Memory B cell (primary cell): ENCODE measurements around the gene SERPINA12.

ENCODE experiments used
- ATAC-seq: fragments of 150-1000 bp; cut with Tn5 transposase; 2 replicates; pipeline ENCODE4 v1.10.0; 2021; ENCODE audit warnings: low read depth, mild to moderate bottlenecking, moderate library complexity
- DNase-seq, 2 donors: peaks; one replicate each; pipeline ENCODE4 v3.0.0; 2022; ENCODE audit warnings: low spot score in 2 of 2
- H3K27ac Mint-ChIP-seq: one replicate; pipeline ENCODE4 v1.8.0; 2022; ENCODE audit warnings: mild to moderate bottlenecking, moderate library complexity, mixed read lengths
- H3K27me3 Mint-ChIP-seq: one replicate; pipeline ENCODE4 v1.8.0; 2022; ENCODE audit warnings: mixed read lengths
- H3K36me3 Mint-ChIP-seq: one replicate; pipeline ENCODE4 v1.8.0; 2022; ENCODE audit warnings: mild to moderate bottlenecking, mixed read lengths
- H3K4me1 Mint-ChIP-seq: one replicate; pipeline ENCODE4 v1.8.0; 2022; ENCODE audit warnings: mixed read lengths
- H3K4me3 Mint-ChIP-seq: one replicate; pipeline ENCODE4 v1.8.0; 2022; ENCODE audit warnings: mild to moderate bottlenecking, moderate library complexity, mixed read lengths
- H3K9me3 Mint-ChIP-seq: one replicate; pipeline ENCODE4 v1.8.0; 2022; ENCODE audit warnings: mixed read lengths

The SERPINA12 gene

DNA sequence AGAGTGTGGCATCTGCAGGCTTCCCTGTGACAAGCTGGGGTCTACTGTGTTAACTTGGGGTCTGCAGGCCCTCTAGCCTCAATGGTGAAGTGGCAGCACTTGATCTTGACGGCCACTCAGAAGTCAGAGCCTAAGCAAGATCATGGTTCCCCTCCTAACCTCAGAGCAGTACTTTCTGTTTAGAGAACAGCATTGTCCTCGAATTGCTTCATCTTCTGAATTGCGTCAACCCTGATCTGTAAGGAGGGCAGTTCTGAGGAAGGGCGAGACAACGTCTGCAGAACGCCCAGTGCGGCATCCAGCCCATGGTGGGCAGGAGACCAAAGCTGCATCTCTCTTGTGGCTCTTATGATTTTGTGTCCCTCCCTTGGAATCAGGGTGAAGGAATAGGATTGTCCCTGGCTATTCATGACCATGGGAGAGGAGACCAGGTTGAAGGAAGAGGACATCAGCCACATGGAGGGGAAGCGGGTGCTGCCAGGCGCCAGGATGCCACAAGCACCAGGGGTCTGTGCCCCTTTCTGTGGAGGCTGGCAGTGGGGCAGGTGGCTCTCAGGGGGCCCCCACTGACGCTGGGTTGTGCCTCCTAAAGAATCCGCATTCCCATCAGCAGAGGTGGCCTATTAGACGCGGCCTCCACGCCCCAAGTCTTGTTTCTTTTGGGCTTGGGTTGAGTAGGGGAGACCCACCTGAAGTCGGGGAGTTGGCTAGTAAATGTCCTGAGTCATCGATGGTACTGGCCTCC lies 35.4 kb downstream of the SERPINA12 start:
- DNase-seq = no peak
- Mint-ChIP-seq H3K27ac (no peak overlapping the region), H3K9me3 (peaks cover 10% of the 10 kb centered on the region), H3K4me1 (no peaks in the 10 kb centered on the region), H3K4me3 (no peak overlapping the region), H3K27me3 (peaks cover 6% of the 10 kb centered on the region), H3K36me3 (no peaks in the 10 kb centered on the region)
- ATAC-seq = peak; percentile 55

DNA sequence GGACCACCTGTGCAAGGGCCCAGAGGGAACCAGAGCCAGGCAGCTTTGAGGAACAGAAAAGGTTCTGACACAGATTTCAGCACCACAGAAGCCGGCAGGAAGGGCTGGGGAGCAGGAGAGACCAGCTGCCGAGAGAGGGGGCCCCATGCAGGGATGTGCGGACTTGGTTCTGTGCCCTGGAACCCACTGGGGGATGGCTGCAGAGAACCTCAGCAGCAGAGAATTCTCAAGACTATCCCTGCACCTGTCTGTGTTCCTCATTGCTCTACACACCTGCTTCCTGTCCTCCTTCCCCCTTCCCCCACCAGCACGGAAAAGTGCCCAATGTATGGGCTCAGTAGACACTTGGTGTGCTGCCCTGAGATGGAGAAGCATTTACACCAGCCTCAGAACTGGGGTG lies 36.4 kb downstream of the SERPINA12 start:
- ATAC-seq (peak; percentile 22), DNase-seq (no peak)
- no peaks in the 10 kb centered on the region for H3K36me3 Mint-ChIP-seq
- H3K27ac Mint-ChIP-seq = no peak overlapping the region
- H3K4me3 Mint-ChIP-seq = no peak overlapping the region
- H3K9me3 Mint-ChIP-seq = peaks cover 10% of the 10 kb centered on the region
- H3K4me1 Mint-ChIP-seq = no peaks in the 10 kb centered on the region
- peaks cover 9% of the 10 kb centered on the region for H3K27me3 Mint-ChIP-seq

DNA sequence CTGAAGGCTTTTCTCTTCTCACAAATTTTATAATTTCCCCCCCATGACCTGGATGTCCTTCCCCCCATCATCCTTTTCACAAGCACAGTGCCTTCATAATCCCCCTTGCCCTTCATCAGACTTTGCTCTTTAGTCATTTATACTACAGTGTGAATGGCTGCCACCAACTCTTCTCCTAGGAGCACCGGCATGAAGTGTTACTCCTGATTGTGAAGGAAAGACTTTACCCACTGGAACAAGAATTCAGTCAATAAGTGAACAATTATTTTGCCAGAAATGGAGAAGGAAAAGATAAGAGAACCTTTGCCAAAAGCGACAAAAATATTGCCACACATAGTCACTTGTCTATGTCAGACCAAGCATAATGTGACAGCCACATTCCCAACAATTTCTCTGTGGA lies 38.2 kb downstream of the SERPINA12 start:
- peaks cover 11% of the 10 kb centered on the region for H3K27me3 Mint-ChIP-seq
- DNase-seq = no peak
- no peak overlapping the region for H3K4me3 Mint-ChIP-seq
- no peak for ATAC-seq
- H3K4me1 Mint-ChIP-seq = no peaks in the 10 kb centered on the region
- no peak overlapping the region for H3K27ac Mint-ChIP-seq
- no peaks in the 10 kb centered on the region for H3K36me3 Mint-ChIP-seq
- peaks cover 9% of the 10 kb centered on the region for H3K9me3 Mint-ChIP-seq

DNA sequence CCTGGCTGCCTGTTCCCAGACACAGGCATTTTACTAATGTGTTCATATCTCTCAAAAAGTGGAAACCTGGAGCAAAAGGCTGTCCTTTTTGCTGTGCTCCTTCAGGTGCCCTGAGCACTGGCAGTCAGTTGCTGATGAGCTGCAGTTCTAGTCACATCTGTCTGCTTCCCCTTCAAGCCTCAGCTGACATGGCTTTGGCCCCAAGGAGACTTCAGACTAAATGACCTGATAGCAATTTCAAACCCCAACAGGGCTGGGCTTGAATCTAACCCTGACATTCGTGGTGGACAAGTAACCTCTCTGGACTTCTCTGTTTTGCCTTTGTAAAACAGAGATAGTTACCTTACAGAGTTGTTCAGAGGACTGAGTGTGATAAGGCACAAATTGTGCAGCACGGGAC lies 39.0 kb downstream of the SERPINA12 start:
- Mint-ChIP-seq H3K4me3 (no peak overlapping the region), H3K9me3 (peaks cover 9% of the 10 kb centered on the region), H3K27ac (no peak overlapping the region), H3K4me1 (no peaks in the 10 kb centered on the region), H3K27me3 (peaks cover 11% of the 10 kb centered on the region), H3K36me3 (no peaks in the 10 kb centered on the region)
- DNase-seq (no peak), ATAC-seq (no peak)

DNA sequence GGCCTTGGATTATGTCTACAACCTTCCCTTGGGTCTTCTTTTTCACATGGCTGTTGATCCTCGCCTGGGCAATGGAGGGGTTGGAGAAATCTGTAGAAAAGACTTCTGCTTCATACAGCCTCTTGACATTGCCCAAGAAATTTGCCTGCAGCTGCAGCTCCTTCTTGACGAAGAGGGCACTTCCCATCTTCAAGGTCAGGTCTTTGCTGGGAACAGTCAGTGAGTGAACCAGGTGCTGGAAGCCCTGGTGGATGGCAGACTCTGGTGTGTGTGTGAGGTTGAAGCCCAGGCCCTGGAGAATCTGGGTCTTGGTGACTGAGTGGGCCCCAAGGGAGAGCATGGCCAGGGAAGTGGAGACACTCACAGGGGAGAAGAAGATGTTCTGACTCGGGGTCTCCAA lies 40.0 kb downstream of the SERPINA12 start:
- DNase-seq (no peak), ATAC-seq (no peak)
- peaks cover 11% of the 10 kb centered on the region for H3K27me3 Mint-ChIP-seq
- H3K4me3 Mint-ChIP-seq = no peak overlapping the region
- peaks cover 9% of the 10 kb centered on the region for H3K9me3 Mint-ChIP-seq
- H3K27ac Mint-ChIP-seq = no peak overlapping the region
- H3K4me1 Mint-ChIP-seq = no peaks in the 10 kb centered on the region
- no peaks in the 10 kb centered on the region for H3K36me3 Mint-ChIP-seq

DNA sequence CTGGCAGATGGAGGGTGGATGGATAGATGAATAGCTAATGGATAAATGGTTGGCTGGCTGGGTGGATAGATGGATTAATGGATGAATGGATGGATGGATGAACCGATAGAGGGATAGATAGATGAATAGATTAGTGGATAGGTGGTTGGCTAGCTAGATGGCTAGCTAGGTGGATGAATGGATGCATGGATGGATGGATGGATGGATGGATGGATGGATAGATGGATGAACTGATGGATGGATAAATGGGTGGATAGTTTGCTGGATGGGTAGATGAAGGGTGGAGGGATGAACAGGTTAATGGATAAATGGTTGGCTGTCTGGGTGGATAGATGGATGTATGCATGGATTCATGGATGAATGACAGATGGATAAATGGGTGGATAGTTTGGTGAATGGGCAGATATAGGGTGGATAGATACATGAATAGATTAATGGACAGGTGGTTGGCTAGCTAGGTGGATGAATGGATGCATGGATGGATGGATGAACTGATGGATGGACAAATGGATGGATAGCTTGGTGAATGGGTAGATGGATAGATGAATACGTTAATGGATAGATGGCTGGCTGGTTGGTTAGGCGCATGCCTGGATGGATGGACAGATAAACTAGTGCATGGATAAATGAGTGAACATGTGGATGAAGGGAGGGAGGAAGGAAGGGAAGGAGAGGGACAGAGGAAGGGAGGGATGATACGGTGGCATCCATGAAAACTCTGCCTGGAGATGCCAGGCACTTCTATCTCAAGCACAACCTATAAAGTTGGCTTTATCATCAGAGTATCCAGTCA lies 41.3 kb downstream of the SERPINA12 start:
- ATAC-seq (no peak), DNase-seq (no peak)
- Mint-ChIP-seq H3K9me3 (peaks cover 9% of the 10 kb centered on the region), H3K27me3 (peaks cover 11% of the 10 kb centered on the region), H3K27ac (no peak overlapping the region), H3K4me1 (no peaks in the 10 kb centered on the region), H3K36me3 (no peaks in the 10 kb centered on the region), H3K4me3 (no peak overlapping the region)

DNA sequence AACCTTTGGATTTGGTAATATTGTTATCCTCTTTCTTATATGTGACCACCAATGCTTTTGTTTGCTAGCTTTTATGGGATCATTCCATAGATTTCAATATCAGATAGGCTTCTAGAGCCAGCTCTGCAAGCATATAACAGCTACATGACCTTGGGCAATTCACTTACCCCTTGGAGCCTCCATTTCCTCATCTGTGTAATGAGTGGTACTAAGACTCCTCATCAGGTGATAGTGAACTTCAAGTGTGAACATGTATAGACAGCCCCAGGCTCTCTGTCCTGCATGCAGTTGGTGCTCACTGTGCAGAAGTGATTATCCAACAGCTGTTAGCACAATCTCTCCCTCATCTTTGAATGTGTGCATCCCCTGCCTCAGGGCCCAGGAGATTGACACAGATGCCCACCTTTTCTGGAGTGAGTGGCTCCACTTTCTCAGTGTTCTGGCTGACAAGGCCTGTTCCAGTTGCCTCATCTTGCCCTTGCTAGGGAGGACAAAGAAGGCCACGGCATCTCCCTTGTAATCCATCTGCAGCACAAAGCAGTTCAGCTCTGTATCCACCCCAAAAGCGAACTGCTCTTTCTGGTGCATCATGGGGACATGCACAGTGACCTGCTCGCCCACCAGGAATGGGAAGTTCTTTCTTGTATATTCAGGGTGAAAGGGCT lies 42.4 kb downstream of the SERPINA12 start:
- Mint-ChIP-seq H3K27ac (no peak overlapping the region), H3K27me3 (peaks cover 8% of the 10 kb centered on the region), H3K4me1 (peaks cover 2% of the 10 kb centered on the region), H3K36me3 (no peaks in the 10 kb centered on the region), H3K9me3 (peaks cover 11% of the 10 kb centered on the region), H3K4me3 (no peak overlapping the region)
- DNase-seq (no peak), ATAC-seq (no peak)

DNA sequence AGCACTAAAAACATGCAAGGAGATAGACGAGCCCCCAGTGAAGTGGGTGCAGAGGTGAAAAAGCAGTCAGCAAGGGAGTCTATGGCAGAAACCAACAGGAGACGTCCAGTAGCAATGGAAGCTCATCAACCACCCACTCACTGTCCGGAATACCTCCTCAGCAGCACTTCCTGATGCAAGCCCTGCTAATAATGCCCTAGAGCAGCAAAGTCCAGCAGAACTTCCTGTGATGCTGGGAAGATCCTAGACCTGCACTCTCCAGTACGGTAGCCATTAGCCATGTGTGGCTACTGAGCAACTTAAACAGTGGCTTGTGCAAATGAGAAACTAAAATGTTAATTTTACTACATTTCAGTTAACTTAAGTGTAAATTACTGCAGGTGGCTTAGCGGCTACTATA lies 44.2 kb downstream of the SERPINA12 start:
- H3K27ac Mint-ChIP-seq = no peak overlapping the region
- peaks cover 2% of the 10 kb centered on the region for H3K4me1 Mint-ChIP-seq
- DNase-seq (no peak), ATAC-seq (no peak)
- no peaks in the 10 kb centered on the region for H3K36me3 Mint-ChIP-seq
- peaks cover 8% of the 10 kb centered on the region for H3K27me3 Mint-ChIP-seq
- H3K9me3 Mint-ChIP-seq = peaks cover 9% of the 10 kb centered on the region
- no peak overlapping the region for H3K4me3 Mint-ChIP-seq

DNA sequence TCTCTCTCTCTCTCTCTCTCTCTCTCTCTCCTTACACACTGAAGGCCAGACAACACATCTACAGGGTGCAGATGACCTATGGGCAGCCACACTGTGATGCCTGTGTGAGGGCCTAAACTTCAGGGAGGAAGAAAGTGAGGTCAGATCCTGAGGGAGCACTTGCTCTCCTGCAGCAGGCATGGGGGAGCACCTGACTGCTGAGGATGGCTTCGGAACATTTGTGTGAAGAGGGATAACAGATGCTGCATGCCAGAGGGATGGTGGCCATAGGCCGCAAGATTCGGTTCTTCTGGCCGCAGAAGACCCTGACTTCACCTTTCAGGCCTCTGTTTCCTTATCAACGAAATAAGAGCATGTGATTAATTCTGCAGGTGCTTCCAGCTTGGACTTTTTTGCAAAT lies 45.0 kb downstream of the SERPINA12 start:
- H3K4me1 Mint-ChIP-seq = peaks cover 2% of the 10 kb centered on the region
- no peak overlapping the region for H3K27ac Mint-ChIP-seq
- H3K27me3 Mint-ChIP-seq = peaks cover 8% of the 10 kb centered on the region
- DNase-seq (no peak), ATAC-seq (no peak)
- H3K9me3 Mint-ChIP-seq = peaks cover 9% of the 10 kb centered on the region
- H3K36me3 Mint-ChIP-seq = no peaks in the 10 kb centered on the region
- H3K4me3 Mint-ChIP-seq = no peak overlapping the region

DNA sequence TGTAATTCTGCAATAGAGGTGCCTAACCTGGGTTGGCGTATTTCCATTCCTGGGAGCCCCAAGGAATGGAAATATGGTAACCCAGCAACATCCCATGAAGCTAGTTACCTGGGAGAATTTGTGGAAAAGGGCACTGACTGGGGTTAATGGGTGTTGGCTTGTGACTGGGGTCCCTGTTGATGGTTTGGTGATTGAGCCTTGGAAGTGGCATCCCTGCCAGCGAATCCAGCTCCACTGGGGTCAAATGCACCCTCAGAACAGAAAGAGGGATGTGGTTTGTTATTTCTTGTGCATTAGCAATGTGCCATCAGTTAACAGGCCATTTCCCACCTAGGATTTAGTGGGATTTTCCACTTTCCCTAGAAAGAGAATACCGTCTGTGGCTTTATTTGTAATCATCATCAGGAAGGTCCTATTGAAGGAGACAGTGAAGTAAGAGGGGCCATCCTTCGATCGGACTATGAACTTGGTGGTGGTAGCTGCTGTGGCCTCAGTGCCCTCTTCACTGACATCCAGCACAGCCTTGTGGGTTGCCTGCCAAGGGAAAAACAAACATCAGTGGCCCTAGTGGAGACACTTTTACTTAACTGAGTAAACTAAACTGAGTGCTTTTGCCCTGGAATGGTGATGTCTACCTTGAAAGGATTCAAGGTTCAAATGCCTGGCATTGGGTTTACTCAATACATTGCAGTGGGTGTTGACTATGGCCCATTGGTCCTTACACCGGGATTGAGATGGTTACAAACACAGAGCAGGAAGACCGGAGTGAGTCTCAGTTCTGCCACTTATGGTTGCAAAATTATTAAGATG lies 46.3 kb downstream of the SERPINA12 start:
- peaks cover 6% of the 10 kb centered on the region for H3K27me3 Mint-ChIP-seq
- DNase-seq (no peak), ATAC-seq (no peak)
- H3K27ac Mint-ChIP-seq = no peak overlapping the region
- no peak overlapping the region for H3K4me3 Mint-ChIP-seq
- H3K36me3 Mint-ChIP-seq = no peaks in the 10 kb centered on the region
- peaks cover 2% of the 10 kb centered on the region for H3K4me1 Mint-ChIP-seq
- peaks cover 7% of the 10 kb centered on the region for H3K9me3 Mint-ChIP-seq

DNA sequence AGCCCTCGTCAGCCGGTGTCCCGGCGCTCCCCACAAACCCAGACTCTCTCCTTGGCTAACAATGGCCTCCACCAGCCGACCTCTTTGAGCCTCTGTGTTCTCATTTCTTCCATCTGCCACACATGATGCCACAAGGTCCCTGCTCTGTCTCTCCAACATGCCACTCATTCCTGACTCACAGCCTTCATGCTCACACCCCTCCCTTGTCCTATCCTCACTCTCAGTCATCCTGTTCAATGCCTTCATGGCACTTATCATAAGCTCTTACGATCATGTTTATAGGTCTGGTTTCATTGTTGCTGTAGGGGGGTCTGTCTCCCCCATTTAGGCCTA lies 47.1 kb downstream of the SERPINA12 start:
- no peak for ATAC-seq
- Mint-ChIP-seq H3K27me3 (peaks cover 3% of the 10 kb centered on the region), H3K4me1 (peaks cover 2% of the 10 kb centered on the region), H3K36me3 (no peaks in the 10 kb centered on the region), H3K27ac (no peak overlapping the region), H3K4me3 (no peak overlapping the region), H3K9me3 (peaks cover 4% of the 10 kb centered on the region)
- no peak for DNase-seq

DNA sequence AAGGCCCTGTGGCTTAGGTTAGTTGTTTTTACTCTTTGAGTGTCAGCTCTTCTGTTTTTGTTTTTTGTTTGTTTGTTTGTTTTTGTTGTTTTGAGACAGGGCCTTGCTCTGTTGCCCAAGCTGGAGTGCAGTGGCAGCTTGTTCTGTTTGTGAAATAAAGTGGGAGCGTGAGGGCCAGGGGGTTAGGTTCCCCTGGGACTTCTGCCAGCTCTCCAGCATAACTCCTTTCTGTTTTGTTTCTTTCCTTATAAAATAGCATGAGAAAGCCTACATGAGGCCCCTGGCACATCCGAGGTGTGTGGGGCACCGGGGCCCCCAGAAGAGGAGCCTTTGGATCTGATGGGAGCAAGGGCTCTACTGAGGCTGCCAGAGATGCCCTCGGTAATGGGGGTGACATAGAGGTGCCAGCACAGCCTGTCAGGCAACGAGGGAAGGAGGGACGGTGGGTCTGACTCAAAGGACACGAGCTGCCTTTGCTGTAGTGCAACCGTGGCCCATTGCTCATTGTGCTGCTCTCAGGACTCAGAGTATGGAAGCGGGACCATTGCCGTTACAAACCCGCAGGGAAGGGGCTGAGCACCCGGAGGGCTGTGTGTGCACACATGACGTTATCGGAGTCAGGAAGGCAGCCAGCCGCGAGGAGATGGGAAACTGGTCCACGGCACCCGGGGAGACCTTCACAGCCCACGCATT lies 47.6 kb downstream of the SERPINA12 start:
- H3K27me3 Mint-ChIP-seq = peaks cover 3% of the 10 kb centered on the region
- ATAC-seq (no peak), DNase-seq (no peak)
- no peaks in the 10 kb centered on the region for H3K36me3 Mint-ChIP-seq
- peaks cover 5% of the 10 kb centered on the region for H3K9me3 Mint-ChIP-seq
- H3K27ac Mint-ChIP-seq = no peak overlapping the region
- H3K4me1 Mint-ChIP-seq = peaks cover 2% of the 10 kb centered on the region
- H3K4me3 Mint-ChIP-seq = no peak overlapping the region

DNA sequence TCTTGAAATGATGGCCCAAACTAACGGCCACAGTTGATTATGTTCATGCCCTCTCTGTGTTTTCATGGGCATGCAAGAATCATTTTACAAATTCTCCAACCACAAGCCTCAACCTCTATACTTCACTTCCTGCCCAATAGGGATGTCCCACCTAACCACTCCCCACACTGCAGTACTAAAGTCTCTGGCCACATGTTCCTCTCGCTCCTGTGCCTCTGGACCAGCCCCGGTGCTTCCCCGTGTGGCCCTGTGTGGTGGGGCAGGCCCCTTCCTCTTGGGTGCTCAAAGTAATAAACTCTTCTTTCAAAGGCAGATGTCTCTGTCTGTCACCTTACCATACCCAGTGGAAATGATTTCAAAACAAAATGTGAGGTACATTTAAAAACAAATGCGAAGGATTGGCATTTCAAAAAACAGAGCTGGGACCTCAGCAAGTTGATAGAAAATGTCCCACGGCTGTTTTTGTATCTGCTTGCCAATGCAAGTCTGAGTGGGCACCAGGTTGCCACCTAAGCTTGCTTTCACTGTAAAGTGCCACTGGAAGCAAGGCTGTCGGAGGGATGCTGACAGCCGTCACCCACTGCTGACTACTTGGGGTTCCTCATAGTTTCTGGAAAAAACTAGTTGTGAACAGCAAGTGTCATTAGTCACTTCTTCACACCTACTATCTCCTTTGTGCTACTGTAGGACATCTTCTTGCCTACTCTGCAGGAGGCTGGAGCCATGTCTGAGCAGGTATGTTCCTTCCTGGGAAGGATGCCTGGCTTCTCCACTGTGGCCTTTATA lies 48.4 kb downstream of the SERPINA12 start:
- no peak overlapping the region for H3K27ac Mint-ChIP-seq
- H3K27me3 Mint-ChIP-seq = peaks cover 3% of the 10 kb centered on the region
- peaks cover 8% of the 10 kb centered on the region for H3K9me3 Mint-ChIP-seq
- peaks cover 2% of the 10 kb centered on the region for H3K4me1 Mint-ChIP-seq
- H3K4me3 Mint-ChIP-seq = no peak overlapping the region
- H3K36me3 Mint-ChIP-seq = no peaks in the 10 kb centered on the region
- DNase-seq (no peak), ATAC-seq (peak; percentile 44)
